DOHH2 (cell line): ENCODE results near the gene PLAA.

Source experiments
- EZH2phosphoT487 ChIP-seq: fragments of 200-600 bp; sonication (generic); IDR thresholded peaks from 2 replicates; pipeline ENCODE4 v1.6.1; 2017; ENCODE audit warnings: borderline replicate concordance, mild to moderate bottlenecking, antibody characterized with exemption, low read length, moderate library complexity, mixed read lengths
- TF ChIP-seq, protein P1 (sequence below): fragments of 200-600 bp; sonication (generic); IDR thresholded peaks from one replicate; pipeline ENCODE4 v1.5.1; 2014; ENCODE audit warnings: antibody characterized with exemption, mild to moderate bottlenecking, low read depth, low read length; ENCODE audit not compliant: poor library complexity, severe bottlenecking

DNA sequence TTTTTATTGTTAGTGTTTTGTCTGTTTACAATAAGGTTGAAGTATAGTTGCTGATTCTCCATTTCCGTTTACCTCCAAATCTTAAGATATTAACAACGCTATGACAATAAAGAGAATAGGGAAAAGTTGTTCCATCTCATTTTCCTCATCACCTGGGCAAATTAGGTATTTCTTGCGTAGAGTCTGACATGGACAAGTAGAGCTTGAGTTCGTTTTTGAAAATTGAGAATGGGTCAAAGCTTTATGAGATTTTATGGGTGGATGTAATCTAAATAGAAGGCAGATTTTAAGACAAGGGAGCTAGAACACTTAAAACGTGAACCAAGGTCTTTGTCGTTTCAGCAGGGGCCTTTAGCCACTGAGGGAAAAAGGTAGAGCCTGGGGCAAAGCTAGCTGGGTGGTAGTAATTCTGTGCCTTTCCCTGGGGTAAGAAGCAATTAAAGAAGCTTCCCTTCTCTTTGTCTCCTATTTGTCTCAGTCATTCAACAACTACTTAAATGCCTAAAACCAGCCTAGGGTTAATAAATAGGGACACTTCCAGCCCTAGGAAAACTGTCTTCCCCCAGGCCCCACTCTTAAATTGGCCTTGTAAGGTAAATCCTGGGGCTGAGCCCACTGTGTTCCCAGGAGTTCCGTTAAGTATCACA, 53.9 kb downstream of the PLAA start:
- TF ChIP-seq, protein P1, sequence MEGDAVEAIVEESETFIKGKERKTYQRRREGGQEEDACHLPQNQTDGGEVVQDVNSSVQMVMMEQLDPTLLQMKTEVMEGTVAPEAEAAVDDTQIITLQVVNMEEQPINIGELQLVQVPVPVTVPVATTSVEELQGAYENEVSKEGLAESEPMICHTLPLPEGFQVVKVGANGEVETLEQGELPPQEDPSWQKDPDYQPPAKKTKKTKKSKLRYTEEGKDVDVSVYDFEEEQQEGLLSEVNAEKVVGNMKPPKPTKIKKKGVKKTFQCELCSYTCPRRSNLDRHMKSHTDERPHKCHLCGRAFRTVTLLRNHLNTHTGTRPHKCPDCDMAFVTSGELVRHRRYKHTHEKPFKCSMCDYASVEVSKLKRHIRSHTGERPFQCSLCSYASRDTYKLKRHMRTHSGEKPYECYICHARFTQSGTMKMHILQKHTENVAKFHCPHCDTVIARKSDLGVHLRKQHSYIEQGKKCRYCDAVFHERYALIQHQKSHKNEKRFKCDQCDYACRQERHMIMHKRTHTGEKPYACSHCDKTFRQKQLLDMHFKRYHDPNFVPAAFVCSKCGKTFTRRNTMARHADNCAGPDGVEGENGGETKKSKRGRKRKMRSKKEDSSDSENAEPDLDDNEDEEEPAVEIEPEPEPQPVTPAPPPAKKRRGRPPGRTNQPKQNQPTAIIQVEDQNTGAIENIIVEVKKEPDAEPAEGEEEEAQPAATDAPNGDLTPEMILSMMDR, result no peak
- no peak for TF ChIP-seq EZH2phosphoT487
